GM19397 (cell line): ENCODE data around the gene SUN2.

Experiments used
- ATAC-seq: cut with Tn5 transposase; IDR thresholded peaks from one replicate; pipeline ENCODE4 v1.9.1; 2021; ENCODE audit warnings: mild to moderate bottlenecking, moderate library complexity; ENCODE audit not compliant: unreplicated experiment

Gene SUN2

DNA sequence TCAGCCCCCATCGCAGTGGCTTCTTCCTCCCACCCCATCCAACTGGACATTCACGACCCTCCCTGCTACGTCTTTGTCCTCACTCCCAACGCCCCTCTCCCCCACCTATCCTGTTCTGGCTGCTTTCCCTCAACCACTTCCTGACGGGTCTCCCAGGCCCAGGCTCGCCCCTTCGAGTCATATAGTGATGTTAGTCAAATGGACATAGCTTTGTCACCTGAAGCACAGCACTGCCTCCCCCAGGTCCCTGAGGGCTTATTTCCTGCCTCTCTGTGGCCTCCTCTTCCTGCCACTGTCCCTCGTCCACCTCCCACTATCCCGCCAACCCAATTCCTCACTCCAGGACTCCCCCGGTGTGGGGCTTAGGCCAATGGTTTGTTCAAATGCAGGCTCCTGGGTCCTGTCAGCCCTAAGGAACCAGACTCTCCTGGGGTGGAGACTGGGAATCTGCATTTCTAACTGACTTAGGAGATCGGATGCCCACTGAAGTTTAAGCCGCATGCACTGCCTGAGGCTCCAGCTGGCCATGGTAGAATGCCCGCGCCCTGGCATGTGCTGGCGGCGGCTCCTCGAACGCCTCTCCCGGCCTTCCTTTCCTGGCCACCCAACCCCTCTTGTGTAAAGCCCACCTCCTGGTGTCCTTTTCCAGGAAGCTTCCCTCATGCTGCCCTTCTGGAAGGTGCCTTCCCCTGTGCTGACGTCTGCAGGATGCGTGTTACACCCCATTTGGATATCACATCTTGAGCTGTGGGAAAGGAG, 18.3 kb downstream of the SUN2 start:
- ATAC-seq, result no peak

DNA sequence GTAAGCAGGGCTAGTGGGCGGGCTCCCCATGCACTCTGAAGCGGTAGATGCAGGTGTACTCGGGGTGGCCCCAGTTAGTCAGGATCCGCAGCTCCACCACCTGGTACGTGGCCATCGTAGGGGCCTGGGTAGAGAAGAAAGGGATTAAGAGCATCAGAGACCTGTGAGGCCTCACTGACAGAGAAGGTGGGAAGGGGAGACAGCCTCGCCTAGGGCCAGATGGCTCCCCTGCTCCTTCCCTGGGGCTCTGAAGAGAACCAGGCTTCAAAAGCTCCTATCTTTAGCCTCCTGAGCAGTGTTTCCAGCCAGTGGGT, 19.6 kb downstream of the SUN2 start:
- no peak for ATAC-seq

DNA sequence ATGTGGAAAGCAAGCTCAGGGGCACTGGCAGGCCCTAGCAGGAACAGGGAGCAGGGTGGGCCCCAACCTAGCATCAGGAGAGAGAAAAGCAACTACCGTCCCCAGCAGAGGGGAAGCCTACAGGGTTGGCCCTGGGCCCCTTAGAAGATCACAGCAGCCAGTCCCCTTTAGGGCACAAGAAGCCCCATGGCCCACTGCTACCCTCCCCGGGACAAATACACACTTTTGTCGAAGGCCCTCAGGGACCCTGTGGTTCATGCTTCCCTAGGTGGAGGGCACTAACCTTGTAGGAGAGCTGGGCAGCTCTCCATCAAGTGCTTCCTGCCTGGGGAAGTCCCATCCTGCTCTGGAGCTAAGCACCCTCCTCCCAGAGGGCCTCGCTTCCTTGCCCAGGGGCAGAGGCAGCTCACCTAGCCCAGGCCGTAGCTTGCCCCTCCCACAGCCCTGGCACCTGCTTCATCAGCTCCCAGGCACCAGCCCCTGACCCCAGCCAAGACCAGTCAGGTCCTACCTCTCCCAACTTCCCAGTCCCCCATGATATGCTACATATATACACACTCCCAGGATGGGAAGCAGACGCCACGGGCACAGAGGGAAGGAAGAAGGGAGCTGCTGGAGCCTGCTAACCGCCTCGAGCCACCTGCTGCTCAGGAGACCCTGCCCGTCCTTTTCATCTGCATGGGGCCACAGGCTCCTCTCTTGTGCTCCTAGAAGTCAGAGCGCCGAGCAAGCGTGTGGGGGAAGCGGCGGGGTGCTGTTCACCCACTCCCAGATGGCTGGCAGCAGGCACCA, 20.1 kb downstream of the SUN2 start:
- no peak for ATAC-seq

DNA sequence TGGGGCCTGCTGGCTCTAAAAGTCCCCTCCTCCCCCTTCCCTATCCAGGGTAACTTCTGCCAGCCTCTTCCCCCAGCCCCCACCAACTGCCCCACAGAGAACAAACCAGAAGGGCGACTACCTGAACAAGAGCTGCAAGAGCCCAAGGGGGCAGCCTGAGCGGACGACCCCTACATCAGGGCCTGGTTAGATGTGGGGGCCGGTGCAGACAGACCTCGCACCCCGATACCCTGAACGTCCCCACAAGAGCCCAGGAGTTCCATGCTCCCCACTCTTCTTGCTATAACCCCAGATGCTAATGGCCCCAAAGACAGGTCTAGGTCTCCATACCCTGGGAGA, 20.7 kb downstream of the SUN2 start:
- no peak for ATAC-seq

DNA sequence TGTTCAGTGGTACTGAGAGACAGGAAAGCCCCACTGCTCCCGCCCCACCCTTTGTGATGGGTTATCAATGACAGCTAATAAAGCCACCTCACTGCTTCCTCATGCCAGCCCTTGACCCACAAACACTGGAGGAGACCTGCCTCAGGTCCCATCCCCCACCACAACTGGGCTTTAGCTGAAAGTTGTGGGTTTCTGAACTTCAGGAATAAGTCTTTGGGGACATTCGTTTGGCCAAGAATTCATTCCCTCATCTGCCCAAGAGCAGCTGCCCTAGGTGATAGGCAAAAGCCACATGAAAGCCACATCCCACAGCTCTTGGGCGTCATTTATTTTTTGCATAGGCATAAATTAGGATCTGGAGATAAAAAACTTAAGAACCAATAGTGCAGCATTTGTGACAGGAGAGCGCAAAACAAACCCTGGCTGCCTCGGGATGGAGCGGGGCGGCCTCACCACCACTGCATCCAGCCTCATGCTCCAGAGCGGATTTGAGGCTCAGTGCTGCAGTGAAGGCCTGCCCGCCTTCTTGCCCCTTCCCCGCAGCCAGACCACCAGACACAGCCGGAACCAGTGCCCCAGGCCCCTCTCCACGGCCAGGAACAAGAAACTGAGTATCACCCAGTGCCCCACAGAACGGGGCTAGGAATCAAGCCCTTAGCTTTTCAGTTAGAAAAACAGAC, 21.2 kb downstream of the SUN2 start:
- no peak for ATAC-seq

DNA sequence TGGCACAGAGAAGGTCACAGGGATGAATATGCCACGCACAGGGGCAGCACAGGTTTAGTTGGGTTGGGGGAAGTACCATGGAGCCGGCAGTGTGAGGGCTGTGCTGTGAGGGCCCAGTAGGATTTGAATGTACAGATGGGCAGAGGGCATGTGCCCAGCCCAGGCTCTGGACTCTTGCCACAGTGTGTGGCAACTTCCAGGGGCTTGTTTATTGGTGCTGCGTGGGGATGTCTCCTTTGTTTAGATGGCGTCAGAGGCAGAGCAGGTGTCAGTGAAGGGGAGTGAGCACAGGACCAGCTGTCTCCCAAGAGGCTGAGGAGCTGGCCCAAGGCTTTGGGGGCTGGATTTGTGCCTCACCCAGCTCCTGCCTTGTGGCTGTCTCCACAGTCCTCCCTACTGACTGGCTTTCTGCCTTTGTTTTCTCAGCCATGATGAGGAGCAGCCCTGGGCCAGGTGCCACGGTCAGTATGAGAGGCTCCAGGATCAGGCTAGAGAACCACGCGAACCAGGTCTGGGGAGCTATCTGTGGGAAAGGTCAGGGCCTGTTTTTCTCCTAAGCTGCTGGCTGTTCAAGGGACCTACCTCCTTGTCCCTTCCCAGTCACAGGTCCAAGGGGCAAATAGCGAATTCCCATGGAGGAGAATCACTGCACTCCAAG, 21.9 kb downstream of the SUN2 start:
- ATAC-seq, result no peak

DNA sequence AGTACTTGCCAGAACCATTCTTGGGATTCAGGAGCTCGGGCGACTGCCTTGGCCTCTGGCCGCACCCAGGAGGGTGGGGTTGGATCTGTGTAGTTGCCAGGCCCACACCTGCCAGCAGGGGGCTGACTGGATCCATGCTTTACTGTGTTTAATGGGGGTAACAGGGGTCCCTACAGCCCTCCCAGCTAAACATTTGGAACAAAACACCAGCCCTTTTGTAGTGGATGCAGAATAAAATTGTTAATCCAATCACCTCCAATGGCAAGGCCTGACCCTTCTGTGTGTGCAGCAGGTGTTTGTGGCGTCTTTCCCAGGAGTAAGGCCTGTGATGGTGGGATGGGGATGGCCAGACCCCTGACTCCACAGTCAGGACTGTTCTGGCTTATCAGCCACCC, 22.5 kb downstream of the SUN2 start:
- ATAC-seq, result no peak

DNA sequence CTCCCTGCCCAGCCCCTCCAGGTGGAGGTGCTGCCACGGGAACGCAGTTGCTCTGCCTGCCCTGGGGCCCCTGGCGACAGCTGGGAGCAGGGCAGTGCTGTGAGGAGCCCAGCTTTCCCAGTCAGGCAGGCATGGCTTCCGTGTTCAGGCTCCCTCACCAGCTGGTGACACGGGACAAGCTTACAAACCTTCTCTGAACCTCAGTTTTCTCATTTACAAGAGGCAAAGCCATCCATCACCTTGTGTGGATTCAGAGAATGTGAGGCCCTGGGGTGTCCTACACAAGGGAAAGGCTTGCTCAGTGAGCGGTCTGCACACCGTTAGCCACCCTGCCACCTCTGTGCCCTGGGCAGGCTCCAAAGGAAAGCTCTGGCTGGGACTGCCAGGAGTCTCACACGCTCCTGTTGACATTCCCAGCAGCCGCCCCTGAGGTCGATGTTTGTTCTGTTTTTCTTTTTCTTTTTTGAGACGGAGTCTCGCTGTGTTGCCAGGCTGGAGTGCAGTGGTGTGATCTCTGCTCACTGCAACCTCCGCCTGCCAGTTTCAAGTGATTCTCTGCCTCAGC, 23.5 kb downstream of the SUN2 start:
- ATAC-seq, result no peak

DNA sequence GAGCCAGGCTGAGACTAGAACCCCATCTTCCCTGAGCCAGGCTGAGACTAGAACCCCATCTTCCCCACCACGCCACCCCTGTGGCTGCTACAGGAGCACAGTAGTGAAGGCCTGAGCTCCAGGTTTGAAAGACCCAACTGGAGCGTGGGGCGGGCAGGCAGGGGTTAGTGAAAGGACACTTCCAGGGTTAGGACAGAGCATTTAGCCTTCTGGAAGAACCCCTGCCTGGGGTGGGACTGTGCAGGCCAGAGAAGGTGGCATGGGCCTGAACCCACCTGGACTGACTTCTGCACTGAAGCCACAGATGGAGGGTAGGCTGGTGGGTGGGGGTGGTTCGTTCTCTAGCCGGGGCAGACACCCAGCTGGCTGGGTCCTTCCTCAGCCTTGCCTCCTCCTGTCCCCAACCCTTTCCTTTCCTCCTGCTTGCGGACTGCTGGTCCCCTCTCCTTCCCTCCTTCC, 24.1 kb downstream of the SUN2 start:
- no peak for ATAC-seq

DNA sequence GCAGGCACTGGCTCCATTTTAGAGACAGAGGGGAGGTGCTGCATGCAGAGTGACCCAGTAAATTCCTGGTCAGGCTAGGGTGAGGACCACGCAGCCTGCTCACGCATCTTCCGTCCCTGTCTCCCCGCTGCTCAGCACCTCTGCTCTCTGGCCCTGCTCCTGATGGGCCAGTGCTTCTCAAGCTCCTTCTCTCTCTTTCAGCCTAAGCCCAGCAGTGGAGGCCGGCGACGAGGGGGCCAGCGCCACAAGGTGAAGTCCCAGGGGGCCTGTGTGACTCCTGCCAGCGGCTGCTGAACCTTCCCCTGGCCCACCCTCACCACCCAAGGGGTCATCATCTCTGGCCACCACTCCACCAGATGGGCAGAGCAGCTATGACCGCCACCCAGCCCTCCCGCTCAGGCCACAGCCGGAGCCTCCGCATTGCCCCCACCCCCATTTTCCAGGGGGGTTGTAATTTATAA, 25.4 kb downstream of the SUN2 start:
- no peak for ATAC-seq

DNA sequence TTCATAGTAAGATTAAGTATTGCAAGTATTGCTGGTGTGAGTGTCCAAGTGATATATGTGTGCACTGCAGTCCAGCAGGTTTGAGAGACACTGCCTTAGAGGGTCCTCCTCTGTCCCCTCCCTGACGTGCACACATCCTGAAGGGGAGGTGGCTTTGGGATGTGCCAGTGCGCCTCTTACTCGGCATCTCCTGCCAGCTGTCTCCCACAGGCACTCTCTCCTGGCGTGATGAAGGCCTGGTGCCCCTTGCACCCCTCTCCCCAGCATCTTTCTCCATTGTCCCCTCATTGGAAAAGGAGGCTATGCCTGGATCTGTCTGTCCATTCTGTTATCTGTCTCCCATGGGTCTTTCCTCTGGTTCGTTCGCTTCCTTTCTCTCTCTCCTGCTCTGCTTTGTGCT, 25.9 kb downstream of the SUN2 start:
- no peak for ATAC-seq

DNA sequence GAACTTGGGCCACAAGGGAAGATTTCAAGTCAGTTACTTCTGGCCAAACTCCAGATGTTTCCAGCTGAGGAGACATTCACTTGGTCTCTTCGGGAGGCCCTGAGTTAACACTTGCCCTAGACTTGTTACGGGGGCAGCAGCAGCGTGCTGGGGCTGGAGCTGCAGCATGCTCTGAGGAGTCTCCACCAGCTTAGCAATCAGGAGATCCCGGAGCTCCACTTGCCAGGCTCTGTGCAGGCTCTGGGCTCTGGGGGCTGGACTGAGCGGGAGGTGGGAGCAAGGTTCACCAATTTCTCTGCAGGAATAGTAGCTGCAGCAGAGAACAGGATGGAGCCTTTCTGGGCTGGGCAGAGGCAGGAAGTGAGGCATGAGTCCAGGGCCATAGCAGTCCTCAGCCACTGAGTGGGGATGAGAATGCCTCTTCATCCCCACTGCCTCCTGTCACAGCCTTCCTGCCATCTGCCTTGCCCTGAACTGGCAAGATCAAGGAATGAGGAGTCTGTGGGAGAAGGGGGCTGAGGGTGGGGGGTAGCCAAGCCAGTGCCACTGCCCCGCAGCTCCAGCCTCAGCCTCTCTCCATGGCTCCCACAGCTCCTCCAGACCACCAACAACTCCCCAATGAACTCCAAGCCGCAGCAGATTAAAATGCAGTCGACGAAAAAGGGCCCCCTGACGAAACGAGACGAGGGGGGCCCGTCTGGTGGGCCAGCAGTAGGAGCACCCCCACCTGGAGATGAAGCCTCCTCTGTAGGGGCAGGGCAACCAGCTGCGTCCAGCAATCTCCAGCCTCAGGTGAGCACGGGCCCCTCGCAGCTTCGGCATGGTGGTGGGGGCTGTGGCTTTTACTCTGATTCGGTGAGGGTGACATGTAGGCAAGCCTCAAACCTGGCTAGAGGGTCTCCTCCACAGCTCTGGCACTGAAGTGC, 26.7 kb downstream of the SUN2 start:
- ATAC-seq, result no peak

DNA sequence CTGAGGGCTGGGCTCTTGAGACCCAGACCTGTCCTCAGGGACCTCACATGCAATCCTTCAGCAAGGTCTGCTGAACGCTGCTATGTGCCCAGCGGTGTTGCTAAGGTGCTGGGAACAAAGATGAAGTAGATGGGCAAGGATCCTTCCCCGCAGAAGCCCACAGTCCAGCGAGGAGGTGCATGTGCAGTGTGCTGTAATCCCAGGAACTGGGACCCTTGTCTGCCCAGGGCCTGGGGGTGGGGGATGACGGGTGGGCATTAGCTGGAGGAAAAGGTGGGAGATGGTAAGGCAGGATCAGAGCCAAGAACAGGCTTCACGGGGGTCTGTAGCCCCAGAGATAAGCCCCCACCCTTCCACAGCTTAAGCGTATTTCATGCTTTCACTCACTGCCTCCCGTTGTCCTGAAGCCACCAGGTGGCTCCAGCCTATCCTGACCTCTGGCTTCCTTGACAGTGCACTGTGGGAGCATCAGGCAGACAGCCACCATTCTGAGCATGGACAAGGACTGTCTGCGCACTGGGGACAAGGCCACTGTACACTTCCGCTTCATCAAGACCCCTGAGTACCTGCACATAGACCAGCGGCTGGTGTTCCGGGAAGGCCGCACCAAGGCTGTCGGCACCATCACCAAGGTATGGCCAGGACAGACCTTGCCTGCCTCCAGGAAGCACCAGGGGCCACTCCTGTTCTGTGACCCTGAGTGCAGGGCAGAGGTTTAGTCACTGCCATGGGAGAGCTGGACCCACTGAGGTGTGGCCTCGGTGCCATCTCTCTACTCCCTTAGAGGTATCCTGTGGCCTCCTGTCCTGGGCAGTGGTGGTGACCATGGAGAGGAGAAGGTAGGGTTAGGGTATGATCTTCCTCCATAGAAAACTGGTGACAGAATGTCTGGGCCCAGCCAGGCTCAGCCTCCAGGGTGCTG, 28.0 kb downstream of the SUN2 start:
- ATAC-seq, result no peak

DNA sequence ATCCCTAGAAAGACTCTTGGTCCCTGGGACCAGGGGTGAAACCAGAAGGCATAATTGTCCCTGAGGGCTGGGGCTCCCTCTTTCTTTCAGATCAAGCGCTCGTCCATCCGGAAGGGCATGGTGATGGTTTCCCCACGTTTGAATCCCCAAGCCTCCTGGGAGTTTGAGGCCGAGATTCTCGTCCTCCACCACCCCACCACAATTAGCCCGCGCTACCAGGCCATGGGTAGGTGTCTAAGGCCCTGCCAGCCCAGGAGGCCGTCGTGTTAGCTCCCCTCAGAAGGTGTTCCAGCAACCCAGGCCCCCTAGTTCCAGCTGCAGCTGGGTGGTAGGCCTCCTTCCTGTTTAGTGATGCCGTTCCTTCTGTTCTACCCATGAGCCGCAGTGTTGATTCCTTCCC, 28.7 kb downstream of the SUN2 start:
- ATAC-seq, result no peak

DNA sequence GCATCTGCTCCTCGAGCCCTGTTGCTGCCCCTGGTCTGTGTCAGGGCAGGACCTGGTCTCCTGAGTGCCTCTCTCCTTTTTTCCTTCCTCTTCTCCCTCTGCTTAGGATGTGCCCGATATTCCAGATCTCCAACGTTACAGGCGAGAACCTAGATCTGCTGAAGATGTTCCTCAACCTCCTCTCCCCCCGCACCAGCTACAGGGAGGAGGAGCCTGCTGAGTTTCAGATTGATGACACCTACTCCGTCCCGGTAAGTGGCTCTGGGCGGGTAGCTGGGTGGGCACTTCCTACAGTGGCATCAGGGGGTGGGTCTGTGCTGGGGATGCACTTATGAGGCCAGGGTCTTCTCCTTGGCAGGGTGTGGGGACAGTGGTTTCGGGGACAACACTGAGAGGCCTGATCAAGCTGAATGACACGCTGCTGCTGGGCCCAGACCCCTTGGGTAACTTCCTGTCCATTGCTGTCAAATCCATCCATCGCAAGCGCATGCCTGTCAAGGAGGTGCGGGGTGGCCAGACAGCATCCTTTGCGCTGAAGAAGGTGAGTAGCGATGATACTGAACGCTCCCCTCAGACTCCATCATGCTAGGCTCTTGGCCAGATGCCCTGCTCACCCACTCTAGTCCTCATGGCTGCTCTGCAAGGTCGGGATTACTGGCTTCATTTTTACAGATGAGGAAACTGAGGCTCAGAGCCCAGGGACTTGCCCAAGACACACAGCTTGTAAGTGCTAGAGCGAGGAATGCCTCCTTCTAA, 29.7 kb downstream of the SUN2 start:
- no peak for ATAC-seq

DNA sequence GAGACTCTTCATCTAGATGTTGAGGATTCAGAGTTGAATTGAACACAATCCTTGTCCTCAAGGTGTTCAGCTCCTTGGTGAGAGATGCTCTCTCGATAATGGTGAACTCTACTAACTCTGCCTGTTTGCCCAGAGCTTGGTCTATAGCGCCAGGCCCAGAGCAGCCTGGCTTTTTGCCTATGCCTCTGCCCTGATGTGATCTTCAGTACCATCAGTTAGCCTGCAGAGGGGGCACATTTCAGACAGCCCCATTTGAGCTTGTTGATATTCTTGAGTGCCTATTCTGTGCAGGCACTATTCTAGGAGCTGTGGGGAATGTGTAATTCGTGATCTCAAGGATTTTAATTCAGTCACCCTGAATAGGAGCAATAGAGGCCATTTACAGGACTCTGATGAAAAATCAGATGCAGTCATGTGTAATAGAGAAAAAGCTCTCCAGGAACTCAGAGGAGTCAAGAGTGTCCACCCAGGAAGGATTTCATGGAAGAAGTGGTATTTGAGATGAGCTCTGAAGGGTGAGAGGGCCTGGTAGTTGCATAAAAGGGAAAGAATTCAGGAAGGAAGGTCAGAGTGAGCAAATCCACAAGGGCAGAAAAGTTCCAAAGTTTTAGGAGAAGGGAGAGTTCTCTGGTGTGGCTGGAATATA, 30.7 kb downstream of the SUN2 start:
- no peak for ATAC-seq

DNA sequence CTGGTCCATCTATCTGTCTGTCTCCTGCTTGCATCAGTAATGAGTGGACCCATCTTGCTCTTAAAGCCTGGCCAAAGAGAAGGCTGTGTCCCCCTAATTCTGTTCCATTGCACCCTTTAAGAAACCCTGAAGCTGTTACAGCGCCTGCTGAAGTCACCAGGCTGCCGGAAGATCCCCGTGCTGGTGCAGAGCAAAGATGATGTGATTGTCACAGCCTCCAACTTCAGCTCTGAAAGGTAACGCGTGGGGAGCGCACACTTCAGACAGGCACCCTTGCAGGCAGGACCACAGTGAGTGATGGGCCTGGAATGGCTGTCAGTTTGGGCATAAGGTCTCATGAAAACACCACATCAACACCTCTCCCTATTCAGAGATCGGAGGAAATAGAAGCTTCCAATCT, 31.6 kb downstream of the SUN2 start:
- no peak for ATAC-seq

DNA sequence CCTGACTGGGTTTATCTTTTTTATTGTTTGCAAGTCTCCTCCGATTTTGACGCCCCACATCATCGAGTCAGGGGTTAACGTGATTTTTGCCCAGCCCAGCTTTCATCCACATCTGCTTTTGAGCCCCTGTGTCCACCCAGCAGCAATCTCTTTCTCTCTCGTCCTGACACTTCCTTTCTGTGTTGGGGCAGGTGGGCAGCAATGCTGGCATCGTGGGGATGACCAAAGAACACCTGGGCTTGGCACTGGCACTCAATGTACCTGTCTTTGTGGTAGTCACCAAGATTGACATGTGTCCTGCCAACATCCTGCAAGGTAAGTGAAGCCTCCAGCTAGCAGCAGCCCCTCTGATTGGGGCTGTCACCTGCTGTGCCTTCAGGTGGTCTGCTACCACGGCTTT, 34.2 kb downstream of the SUN2 start:
- no peak for ATAC-seq
